ENCODE results near the gene PTGER2.

GRCh38 chr14:52365071-52365470 is 51.0 kb downstream of the PTGER2 start:
- TF ChIP-seq EP300 (IDR thresholded peaks at IDR 0.05; ENCODE audit: borderline replicate concordance) (no peak), FOXM1 (IDR thresholded peaks at IDR 0.05; ENCODE audit: borderline replicate concordance, low read depth) (no peak), RAD21 (IDR thresholded peaks at IDR 0.05; ENCODE audit: low read depth) (no peak), TEAD4 (IDR thresholded peaks at IDR 0.05) (no peak), TAF1 (IDR thresholded peaks at IDR 0.05; ENCODE audit: low read depth) (no peak), YY1 (IDR thresholded peaks at IDR 0.05; ENCODE audit: low read depth) (no peak), EGR1 (IDR thresholded peaks at IDR 0.05) (no peak), CREB1 (IDR thresholded peaks at IDR 0.05; ENCODE audit: low read depth) (no peak), REST (IDR thresholded peaks at IDR 0.05; ENCODE audit: low read depth) (no peak), MAX (IDR thresholded peaks at IDR 0.05) (no peak), CEBPB (IDR thresholded peaks at IDR 0.05) (no peak), TCF12 (IDR thresholded peaks at IDR 0.05; ENCODE audit: low read depth) (no peak), NFIC (IDR thresholded peaks at IDR 0.05) (no peak)
- TF ChIP-seq, protein P1, sequence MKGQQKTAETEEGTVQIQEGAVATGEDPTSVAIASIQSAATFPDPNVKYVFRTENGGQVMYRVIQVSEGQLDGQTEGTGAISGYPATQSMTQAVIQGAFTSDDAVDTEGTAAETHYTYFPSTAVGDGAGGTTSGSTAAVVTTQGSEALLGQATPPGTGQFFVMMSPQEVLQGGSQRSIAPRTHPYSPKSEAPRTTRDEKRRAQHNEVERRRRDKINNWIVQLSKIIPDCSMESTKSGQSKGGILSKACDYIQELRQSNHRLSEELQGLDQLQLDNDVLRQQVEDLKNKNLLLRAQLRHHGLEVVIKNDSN (IDR thresholded peaks at IDR 0.05) = no peak

Data from Ishikawa (cell line).